Gastroesophageal sphincter (tissue), 3 donors: Measurements from ENCODE around the gene FBXL19.

Experiments used
- CTCF ChIP-seq, 4 experiments: fragments of 200-600 bp in 2 of 4; fragments of 450-650 bp in 2 of 4; sonication (generic) in 1 of 4; IDR thresholded peaks; one replicate each; pipeline ENCODE4 v1.5.1; 2017 to 2019; ENCODE audit warnings: antibody characterized with exemption in 4 of 4, mild to moderate bottlenecking in 2 of 4, moderate library complexity in 2 of 4
- POLR2A ChIP-seq, 2 donors: fragments of 450-650 bp; IDR thresholded peaks; one replicate each; pipeline ENCODE4 v1.6.1; 2017; ENCODE audit warnings: antibody characterized with exemption in 2 of 2, mild to moderate bottlenecking in 2 of 2, moderate library complexity in 1 of 2

GRCh38 chr16:30980959-30981358 is 57.6 kb downstream of the FBXL19 start:
- TF ChIP-seq CTCF (IDR thresholded peaks at IDR 0.05) (no peak), POLR2A (IDR thresholded peaks at IDR 0.05) (no peak)
